ENCODE data around the gene PEX11G.

DNA sequence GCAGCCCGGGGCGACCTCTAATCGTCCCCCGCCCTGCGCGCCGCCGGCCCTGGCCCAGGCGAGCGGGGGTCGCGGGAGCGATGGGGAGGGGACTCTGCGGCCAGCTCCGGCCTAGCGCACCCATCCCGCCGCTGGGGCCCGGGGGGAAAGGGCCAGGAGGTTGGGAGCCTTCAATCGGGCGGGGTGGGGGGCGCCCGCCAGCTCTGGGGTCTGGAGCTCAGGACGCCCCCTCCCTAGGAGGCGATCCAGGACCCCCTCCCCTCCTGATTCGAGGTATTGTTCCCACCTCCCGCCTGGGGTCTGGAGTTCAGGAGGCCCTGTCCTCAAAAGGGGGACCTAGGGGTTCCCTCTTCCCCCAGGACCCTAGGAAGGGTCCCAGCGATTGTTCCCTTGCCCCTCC is 27.5 kb upstream of the PEX11G start:
- TF ChIP-seq BHLHE40 (IDR thresholded peaks at IDR 0.05; ENCODE audit: borderline replicate concordance) (no peak), SP1 (IDR thresholded peaks at IDR 0.05) (no peak), FOXA1 (IDR thresholded peaks at IDR 0.05) (no peak), FOXK2 (IDR thresholded peaks at IDR 0.05) (no peak)
